Muscle of leg (tissue), 11 donors: ENCODE results near the gene ADPRHL1. TPM values are rescaled to one million over a fixed set of nuclear protein-coding genes. Genes with fewer than 3 reads are reported as not detected.

Source experiments
- DNase-seq: peaks from one replicate; pipeline ENCODE4 v3.0.0; 2013
- H3K27ac ChIP-seq: one replicate; pipeline ENCODE4 v1.5.1; 2013; ENCODE audit warnings: mild to moderate bottlenecking, low read length, control low read depth
- H3K27me3 ChIP-seq: one replicate; pipeline ENCODE4 v1.6.1; 2013; ENCODE audit warnings: low read length; ENCODE audit not compliant: control insufficient read depth, insufficient read depth
- H3K36me3 ChIP-seq: one replicate; pipeline ENCODE4 v1.6.1; 2013; ENCODE audit warnings: low read length; ENCODE audit not compliant: control insufficient read depth, insufficient read depth
- H3K4me1 ChIP-seq: one replicate; pipeline ENCODE4 v1.6.1; 2013; ENCODE audit warnings: low read length; ENCODE audit not compliant: control insufficient read depth, insufficient read depth
- H3K4me3 ChIP-seq: one replicate; pipeline ENCODE4 v1.5.1; 2013; ENCODE audit warnings: low read length, control low read depth
- H3K9me3 ChIP-seq: replicated peaks from 2 replicates; pipeline ENCODE4 v1.6.1; 2013; ENCODE audit warnings: low read depth, low read length; ENCODE audit not compliant: control insufficient read depth
- WGBS: methylation state at CpG from one replicate; pipeline ENCODE4 v1.1.5; 2013; ENCODE audit warnings: missing lambda C conversion rate; ENCODE audit not compliant: insufficient coverage; 5-methylcytosine and 5-hydroxymethylcytosine counted together
- polyA plus RNA-seq, 8 donors: library from polyadenylated mRNA; unstranded; fragments of 120-200 nt; gene quantifications; one replicate each; pipeline versions ENCODE4 v1.2.1 to v1.2.3, GENCODE V29; 2013; ENCODE audit warnings: inconsistent platforms in 1 of 8, low replicate concordance in 1 of 8; ENCODE audit not compliant: insufficient read length in 8 of 8, insufficient read depth in 1 of 8
- total RNA-seq: library from RNA; stranded (reverse); fragments of 120-200 nt; gene quantifications from one replicate; pipeline ENCODE4 v1.2.4, GENCODE V29; 2013

Gene ADPRHL1
- total and polyA plus RNA-seq, 9 donors = 150 to 282 (median 212) TPM

GRCh38 chr13:113491982-113492381, 38.7 kb upstream of the ADPRHL1 start:
- Histone ChIP-seq H3K4me3 (peak overlapping the region; percentile 80), H3K9me3 (no peaks in the 10 kb centered on the region), H3K27me3 (no peaks in the 10 kb centered on the region), H3K36me3 (peaks cover 13% of the 10 kb centered on the region), H3K27ac (peak overlapping the region; percentile 52), H3K4me1 (peaks cover 35% of the 10 kb centered on the region)
- WGBS = 29% methylated on average over 5 of the region's 9 CpGs
- no peak for DNase-seq

GRCh38 chr13:113491418-113491883, 38.2 kb upstream of the ADPRHL1 start:
- 1% methylated on average over 14 of the region's 22 CpGs for WGBS
- peak; percentile 53 for DNase-seq

GRCh38 chr13:113490496-113491417, 37.5 kb upstream of the ADPRHL1 start, which contains the start of gene DCUN1D2:
Gene DCUN1D2, minus strand, starts transcription at chr13:113490711. Its CDS starts 42 bp downstream, at chr13:113490669.
- Histone ChIP-seq H3K27ac (peak within 1 kb of the TSS; percentile 59), H3K36me3 (peaks cover 10% of the 10 kb centered on the region), H3K27me3 (no peaks in the 10 kb centered on the region), H3K4me1 (peaks cover 37% of the 10 kb centered on the region), H3K4me3 (peak within 1 kb of the TSS; percentile 80), H3K9me3 (no peaks in the 10 kb centered on the region)
- 0% methylated on average over 115 of the region's 115 CpGs for WGBS
- DNase-seq = peak; percentile 98

More at GRCh38 chr13:113491418-113491883, 38.2 kb upstream of the ADPRHL1 start:
- Histone ChIP-seq H3K36me3 (peaks cover 13% of the 10 kb centered on the region), H3K27ac (peak overlapping the region; percentile 52), H3K4me3 (peak overlapping the region; percentile 80), H3K4me1 (peaks cover 39% of the 10 kb centered on the region), H3K27me3 (no peaks in the 10 kb centered on the region), H3K9me3 (no peaks in the 10 kb centered on the region)

GRCh38 chr13:113489549-113490495, 36.5 kb upstream of the ADPRHL1 start:
- peak; percentile 48 for DNase-seq
- peaks cover 32% of the 10 kb centered on the region for H3K4me1 ChIP-seq

GRCh38 chr13:113489171-113489548, 35.9 kb upstream of the ADPRHL1 start:
- WGBS = 20% methylated on average over 8 of the region's 8 CpGs
- peaks cover 32% of the 10 kb centered on the region for H3K4me1 ChIP-seq
- peak overlapping the region; percentile 73 for H3K4me3 ChIP-seq

More at GRCh38 chr13:113489549-113490495, 36.5 kb upstream of the ADPRHL1 start:
- peak overlapping the region; percentile 59 for H3K27ac ChIP-seq
- H3K4me3 ChIP-seq = peak overlapping the region; percentile 73
- under 1% methylated on average over 54 of the region's 54 CpGs for WGBS
- H3K9me3 ChIP-seq = no peaks in the 10 kb centered on the region
- no peaks in the 10 kb centered on the region for H3K27me3 ChIP-seq
- H3K36me3 ChIP-seq = peaks cover 5% of the 10 kb centered on the region

GRCh38 chr13:113488283-113488682, 35.0 kb upstream of the ADPRHL1 start:
- no peak overlapping the region for H3K4me3 ChIP-seq
- H3K36me3 ChIP-seq = peaks cover 9% of the 10 kb centered on the region
- no peaks in the 10 kb centered on the region for H3K27me3 ChIP-seq
- WGBS = 88% methylated on average over 1 of the region's 3 CpGs
- DNase-seq = no peak
- H3K4me1 ChIP-seq = peaks cover 30% of the 10 kb centered on the region
- no peaks in the 10 kb centered on the region for H3K9me3 ChIP-seq
- H3K27ac ChIP-seq = no peak overlapping the region

More at GRCh38 chr13:113489171-113489548, 35.9 kb upstream of the ADPRHL1 start:
- no peak for DNase-seq
- H3K27ac ChIP-seq = no peak overlapping the region
- H3K9me3 ChIP-seq = no peaks in the 10 kb centered on the region
- H3K27me3 ChIP-seq = no peaks in the 10 kb centered on the region
- H3K36me3 ChIP-seq = peaks cover 3% of the 10 kb centered on the region

DNA sequence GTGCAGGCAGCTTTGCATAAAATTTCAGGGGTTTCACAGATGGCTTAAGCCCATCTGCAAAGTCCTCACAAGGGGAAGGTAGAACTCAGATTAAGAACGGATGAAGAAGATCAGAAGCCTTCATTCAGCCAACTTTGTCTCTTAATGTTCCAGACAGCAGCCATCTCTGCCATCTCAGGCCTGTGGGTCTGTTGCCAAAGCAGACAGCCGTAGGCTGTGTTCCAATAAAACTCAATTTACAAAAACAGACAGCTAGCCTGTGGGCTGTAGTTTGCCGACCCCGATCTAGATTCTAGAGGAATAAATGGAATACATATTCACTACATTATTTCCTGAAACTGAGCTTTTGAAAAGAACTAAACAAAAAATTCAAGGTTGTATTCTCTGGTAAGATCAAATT, 33.4 kb upstream of the ADPRHL1 start:
- no peak for DNase-seq
- WGBS = no CpG with 5 or more reads among the region's 4 CpGs
- no peak overlapping the region for H3K4me3 ChIP-seq
- H3K36me3 ChIP-seq = peaks cover 12% of the 10 kb centered on the region
- no peaks in the 10 kb centered on the region for H3K9me3 ChIP-seq
- H3K27ac ChIP-seq = no peak overlapping the region
- H3K27me3 ChIP-seq = no peaks in the 10 kb centered on the region
- H3K4me1 ChIP-seq = peaks cover 25% of the 10 kb centered on the region

GRCh38 chr13:113485545-113485944, 32.3 kb upstream of the ADPRHL1 start:
- WGBS = 82% methylated on average over 8 of the region's 13 CpGs
- no peak overlapping the region for H3K27ac ChIP-seq

DNA sequence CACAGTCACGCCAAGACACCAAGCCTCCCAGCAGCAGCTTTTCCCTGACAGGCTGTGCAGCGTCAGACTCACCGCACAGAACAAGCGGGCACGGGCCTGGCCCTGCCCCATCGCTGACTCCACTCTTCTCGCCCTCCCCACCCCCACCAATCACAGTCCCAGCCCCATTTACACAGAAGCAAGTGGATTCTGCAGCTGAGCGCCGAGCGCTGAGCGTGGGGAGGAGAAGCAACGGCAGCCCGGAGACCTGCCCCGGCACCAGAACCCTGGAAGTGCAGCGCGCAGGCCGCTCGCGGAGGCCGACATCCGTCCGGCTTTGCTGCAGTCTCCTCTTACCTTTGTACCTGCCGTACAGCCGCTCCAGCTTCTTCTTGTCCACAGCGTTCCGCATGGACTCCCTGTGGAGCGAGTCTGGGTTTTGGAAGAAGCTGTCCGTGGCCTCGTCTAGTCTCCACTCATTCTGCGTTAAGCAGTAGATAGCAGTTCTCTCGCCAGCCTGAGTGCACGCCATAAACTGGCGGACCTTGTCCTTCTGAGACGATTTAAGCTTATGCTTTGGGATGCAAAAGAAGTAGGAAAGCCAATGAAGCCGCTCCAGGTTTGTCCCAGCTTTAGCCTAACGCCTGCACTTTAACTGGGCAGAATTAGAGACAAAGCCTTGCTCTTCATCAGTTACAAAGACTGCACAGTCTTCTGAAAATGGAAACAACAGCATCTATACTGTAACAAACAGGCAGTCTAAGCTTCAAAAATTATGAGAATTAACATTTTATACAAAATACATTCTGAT, 30.4 kb upstream of the ADPRHL1 start:
- Histone ChIP-seq H3K36me3 (peaks cover 17% of the 10 kb centered on the region), H3K4me1 (peaks cover 8% of the 10 kb centered on the region), H3K9me3 (no peaks in the 10 kb centered on the region), H3K4me3 (no peak overlapping the region), H3K27ac (no peak overlapping the region), H3K27me3 (no peaks in the 10 kb centered on the region)
- 69% methylated on average over 34 of the region's 36 CpGs for WGBS
- no peak for DNase-seq

More at GRCh38 chr13:113485545-113485944, 32.3 kb upstream of the ADPRHL1 start:
- peaks cover 12% of the 10 kb centered on the region for H3K36me3 ChIP-seq
- H3K4me1 ChIP-seq = peaks cover 21% of the 10 kb centered on the region
- H3K27me3 ChIP-seq = no peaks in the 10 kb centered on the region
- H3K9me3 ChIP-seq = no peaks in the 10 kb centered on the region
- no peak for DNase-seq
- no peak overlapping the region for H3K4me3 ChIP-seq
